ENCODE measurements around the gene SEMA6A. TPM values are rescaled to one million over a fixed set of nuclear protein-coding genes. Genes with fewer than 3 reads are reported as not detected.

Gene SEMA6A
- 65.3 TPM for total RNA-seq

GRCh38 chr5:116574367-116575325, at the start of gene SEMA6A:
SEMA6A (minus strand) TSS chr5:116574823; CDS start chr5:116504944, 69,879 bp downstream.

